Activated CD4-positive, CD25-positive, alpha-beta regulatory T cell treated with anti-CD3 and anti-CD28 coated beads, Interleukin-2, amount 50 U/mL, for 16 hours (primary cell): Measurements from ENCODE around the gene SLC44A5.

Experiments
- DNase-seq: peaks from one replicate; pipeline ENCODE4 v3.0.0-alpha.2; 2020; ENCODE audit warnings: low read depth, low spot score

The SLC44A5 gene

GRCh38 chr1:75588779-75589475 is 22.0 kb downstream of the SLC44A5 start:
- DNase-seq = no peak

DNA sequence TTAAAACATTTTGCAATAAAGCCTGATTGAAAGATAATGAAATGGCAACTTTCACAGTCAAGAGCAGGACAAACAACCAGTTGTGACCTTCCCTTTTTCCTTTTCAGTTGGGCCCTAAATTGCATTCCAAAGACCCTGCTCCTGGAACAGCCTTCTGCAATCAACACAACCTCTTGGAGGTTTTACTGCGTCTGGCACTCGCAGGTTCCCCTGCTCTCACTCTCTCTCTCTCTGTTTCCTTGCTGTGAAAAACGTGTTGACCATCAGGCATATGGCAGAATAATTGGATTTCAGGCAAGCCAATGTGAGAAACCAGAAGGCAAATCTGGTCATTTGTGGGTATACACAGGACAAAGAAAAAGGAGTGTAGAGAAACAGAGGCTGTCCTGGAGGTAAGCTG is 23.2 kb downstream of the SLC44A5 start:
- DNase-seq = no peak

GRCh38 chr1:75583282-75583681 is 27.6 kb downstream of the SLC44A5 start:
- DNase-seq = no peak

DNA sequence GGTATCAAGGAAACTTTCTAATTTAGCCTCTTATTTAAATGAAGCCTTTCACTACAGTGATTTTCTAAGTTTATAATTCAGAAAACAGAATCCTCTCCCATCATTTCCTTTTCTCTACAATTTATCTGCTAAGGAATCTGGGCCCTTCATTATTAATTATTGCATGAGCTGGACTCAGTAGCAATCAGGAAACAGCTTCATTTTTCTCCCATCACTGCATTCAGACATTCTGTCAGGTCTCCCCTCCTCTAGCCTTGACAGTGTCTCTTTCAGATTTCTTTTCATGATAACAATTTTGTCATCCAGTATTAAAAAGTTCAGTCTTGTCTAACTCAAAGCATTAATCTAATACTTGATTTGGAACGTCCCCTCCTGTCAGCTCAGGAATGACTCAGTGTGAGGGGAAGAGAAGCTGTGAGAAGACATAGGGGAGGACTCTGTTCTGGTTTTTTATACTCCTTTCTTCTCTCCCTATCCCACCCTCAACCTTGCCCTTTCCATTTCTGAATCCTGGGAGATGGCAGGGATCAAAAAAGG is 28.1 kb downstream of the SLC44A5 start:
- DNase-seq = no peak

DNA sequence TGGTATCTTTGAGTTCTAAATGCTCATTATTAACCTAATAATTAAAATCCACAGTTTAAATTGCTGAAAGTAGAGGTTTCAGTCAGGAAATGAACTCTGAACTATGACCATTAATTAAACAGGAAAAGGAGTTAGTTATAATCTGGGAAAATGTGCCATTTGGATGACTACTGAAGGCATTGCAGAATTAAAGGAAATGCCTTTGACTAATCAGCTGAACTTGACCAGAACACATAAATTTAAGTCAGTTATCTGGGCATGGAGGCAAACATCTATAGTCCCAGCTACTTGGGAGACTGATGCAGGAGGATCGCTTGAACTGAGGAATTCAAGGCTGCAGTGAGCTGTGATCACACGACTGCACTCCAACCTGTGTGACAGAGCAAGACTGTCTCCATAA is 31.9 kb downstream of the SLC44A5 start:
- no peak for DNase-seq

GRCh38 chr1:75575837-75576236 is 35.1 kb downstream of the SLC44A5 start:
- DNase-seq = no peak

GRCh38 chr1:75567191-75567590 is 43.7 kb downstream of the SLC44A5 start:
- DNase-seq = no peak

DNA sequence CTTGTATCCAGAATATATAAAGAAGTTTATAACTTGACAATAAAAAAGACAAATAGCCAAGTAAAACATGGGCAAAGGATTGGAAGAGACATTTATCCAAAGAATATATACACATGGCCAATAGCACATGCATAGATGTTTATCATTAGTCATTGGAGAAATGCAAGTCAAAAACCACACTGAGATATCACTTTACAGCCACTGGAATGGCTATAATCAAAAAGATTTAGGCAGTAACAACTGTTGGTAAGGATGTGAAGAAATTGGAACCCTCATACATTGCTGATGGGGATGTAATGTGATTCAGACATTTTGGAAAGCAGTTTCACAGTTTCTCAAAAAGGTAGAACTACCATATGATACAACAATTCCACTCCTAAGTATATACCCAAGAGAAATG is 51.1 kb downstream of the SLC44A5 start:
- DNase-seq = no peak

GRCh38 chr1:75559136-75559535 is 51.8 kb downstream of the SLC44A5 start:
- no peak for DNase-seq

DNA sequence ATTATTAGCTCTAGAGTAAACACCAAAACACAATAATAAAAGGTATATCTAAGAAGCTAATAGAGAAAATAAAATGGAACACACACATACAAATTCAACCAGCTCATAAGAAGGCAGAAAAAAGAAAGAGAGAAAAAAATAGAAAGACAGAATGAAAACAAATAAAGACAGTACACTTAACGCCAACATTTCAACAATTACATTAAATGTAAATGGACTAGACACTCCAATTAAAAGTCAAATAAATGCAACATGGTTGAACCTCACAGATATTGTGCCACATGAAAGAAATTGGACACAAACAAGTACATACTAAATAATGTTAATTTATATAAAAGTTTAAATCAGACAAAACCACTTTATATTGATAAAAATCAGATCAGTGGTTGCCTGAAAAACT is 56.0 kb downstream of the SLC44A5 start:
- DNase-seq = no peak

GRCh38 chr1:75554181-75554580 is 56.7 kb downstream of the SLC44A5 start:
- DNase-seq = no peak

DNA sequence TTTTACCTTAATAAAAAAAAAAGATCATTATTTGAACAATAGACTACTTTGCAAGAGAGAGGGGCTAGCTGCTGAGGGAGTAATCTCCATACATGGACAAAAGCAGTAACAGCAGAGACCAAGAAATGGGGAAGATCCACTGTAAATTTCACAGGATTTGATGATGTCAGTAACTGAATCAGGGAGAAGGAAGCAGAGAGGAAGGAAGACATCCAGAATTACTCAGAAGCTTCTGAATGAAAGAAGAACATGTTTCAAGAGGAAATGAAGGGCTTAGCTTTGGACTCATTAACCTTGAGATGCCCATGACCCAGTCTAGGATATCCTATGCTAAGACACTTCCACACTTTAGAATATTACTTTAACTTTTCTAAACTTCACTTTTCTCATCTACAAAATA is 60.4 kb downstream of the SLC44A5 start:
- no peak for DNase-seq

GRCh38 chr1:75548721-75549480 is 62.0 kb downstream of the SLC44A5 start:
- DNase-seq = no peak

DNA sequence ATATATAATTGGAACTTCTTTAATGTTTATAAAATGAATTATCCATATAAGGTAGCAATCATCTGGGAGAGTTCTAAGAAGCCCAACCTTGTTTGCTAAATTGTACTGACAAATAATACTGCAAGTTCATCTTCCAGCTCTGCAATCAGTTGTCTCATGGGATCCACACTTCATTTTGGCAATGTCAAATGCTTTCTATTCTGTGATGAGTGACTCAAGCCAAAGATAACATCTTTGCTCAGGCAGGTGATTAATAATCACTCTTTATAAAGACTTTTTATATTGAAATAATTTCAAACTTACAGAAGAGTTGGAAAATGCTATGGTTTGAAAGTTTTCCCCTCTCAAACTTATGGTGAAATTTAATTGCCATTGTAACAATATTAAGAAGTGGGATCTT is 67.2 kb downstream of the SLC44A5 start:
- no peak for DNase-seq

- DNase-seq = no peak
Observed at GRCh38 chr1:75542818-75543570, 67.9 kb downstream of the SLC44A5 start.

GRCh38 chr1:75539230-75540116 is 71.4 kb downstream of the SLC44A5 start:
- no peak for DNase-seq

DNA sequence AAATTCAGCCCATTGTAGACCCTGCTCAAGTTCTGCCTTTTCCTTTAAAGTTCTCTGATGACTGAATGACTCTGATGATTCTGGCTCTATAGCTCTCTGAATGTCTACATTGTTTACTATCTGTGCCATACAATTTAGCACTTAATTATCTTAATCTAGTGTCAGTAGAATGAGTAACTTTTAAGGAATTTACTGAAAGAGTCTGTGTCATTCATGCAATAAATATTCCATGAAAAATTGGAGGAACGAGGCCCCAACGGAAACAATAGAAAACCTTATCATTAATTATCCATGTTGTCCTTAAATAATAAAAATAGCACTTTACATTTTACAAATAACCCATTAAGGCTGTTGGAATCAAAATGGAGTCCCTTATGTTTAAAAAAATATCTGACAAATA is 77.8 kb downstream of the SLC44A5 start:
- no peak for DNase-seq

DNA sequence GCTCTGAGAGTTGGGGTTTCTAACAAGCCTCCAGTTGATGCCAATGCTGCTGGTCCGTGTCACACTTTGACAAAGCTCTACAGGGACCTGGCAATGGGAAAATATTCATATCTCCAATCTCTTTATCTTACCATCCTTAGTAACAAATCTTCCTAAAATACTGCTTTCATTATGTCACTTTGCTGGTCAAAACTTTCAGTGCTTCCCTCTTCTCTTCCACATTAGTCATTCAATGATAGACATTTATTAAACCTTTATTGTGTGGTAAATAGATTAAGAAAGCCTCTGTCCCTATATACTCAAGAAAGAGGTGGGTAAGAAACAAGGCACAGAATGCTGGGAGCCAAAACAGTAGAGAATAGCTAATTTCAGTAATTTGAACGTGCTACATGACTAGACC is 79.3 kb downstream of the SLC44A5 start:
- no peak for DNase-seq

- DNase-seq = no peak
Observed at GRCh38 chr1:75529488-75529887, 81.4 kb downstream of the SLC44A5 start.

DNA sequence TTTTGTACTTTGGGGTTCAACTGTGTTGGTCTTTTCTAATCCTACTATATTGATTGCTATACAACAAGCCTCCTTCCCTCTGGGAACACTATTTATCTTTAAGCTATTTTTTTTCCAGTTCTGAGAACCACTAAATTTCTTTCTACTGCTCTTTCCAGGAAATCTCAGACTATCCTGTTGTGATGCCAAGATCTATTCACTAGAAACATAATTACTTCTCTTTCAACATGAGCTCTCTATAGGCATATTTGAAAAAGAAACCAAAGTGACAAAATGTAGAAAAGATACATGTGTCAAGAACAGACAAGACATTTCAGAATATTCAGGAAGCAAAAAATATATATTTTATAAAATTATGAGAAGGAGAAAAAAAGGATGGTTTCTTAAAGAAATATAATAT is 82.9 kb downstream of the SLC44A5 start:
- no peak for DNase-seq

- DNase-seq = no peak
Observed at GRCh38 chr1:75522389-75522788, 88.5 kb downstream of the SLC44A5 start.
